GM20000 (cell line): ENCODE data around the gene PARN.

Experiments
- DNase-seq: peaks from one replicate; pipeline ENCODE4 v3.0.0; 2012; ENCODE audit warnings: low spot score
- CTCF ChIP-seq: IDR thresholded peaks from 2 replicates; pipeline ENCODE4 v1.5.1; 2012; ENCODE audit warnings: mild to moderate bottlenecking, control low read depth; ENCODE audit errors: extremely low read depth, missing control alignments

PARN gene

GRCh38 chr16:14388243-14388642 lies 241.8 kb downstream of the PARN start:
- no peak for TF ChIP-seq CTCF
- no peak for DNase-seq

GRCh38 chr16:14386115-14386514 lies 243.9 kb downstream of the PARN start:
- DNase-seq = no peak
- TF ChIP-seq CTCF = no peak
